WERI-Rb-1 (cell line): ENCODE results near the gene UGP2.

Source experiments
- DNase-seq: peaks from one replicate; pipeline ENCODE4 v3.0.0-alpha.2; 2020
- H3K27ac ChIP-seq: fragments of 250-450 bp; sonication (Bioruptor Pico); 2 replicates; pipeline ENCODE4 v1.5.1; 2020; ENCODE audit warnings: mild to moderate bottlenecking, moderate library complexity
- H3K27me3 ChIP-seq: fragments of 250-450 bp; sonication (Bioruptor Pico); 2 replicates; pipeline ENCODE4 v1.5.1; 2021; ENCODE audit warnings: mild to moderate bottlenecking, low read depth, moderate library complexity; ENCODE audit not compliant: insufficient read depth, severe bottlenecking
- H3K36me3 ChIP-seq: fragments of 250-450 bp; sonication (Bioruptor Pico); 2 replicates; pipeline ENCODE4 v1.5.1; 2020; ENCODE audit warnings: mild to moderate bottlenecking, moderate library complexity
- H3K4me3 ChIP-seq: 2 replicates; pipeline ENCODE4 v1.5.1; 2011; ENCODE audit warnings: low read depth, mild to moderate bottlenecking, control low read depth, low read length
- H3K9me3 ChIP-seq: fragments of 250-450 bp; sonication (Bioruptor Pico); 2 replicates; pipeline ENCODE4 v1.5.1; 2021; ENCODE audit warnings: mild to moderate bottlenecking, moderate library complexity; ENCODE audit not compliant: severe bottlenecking
- TF ChIP-seq, protein P1 (sequence below): IDR thresholded peaks from 2 replicates; pipeline ENCODE4 v1.5.1; 2011; ENCODE audit warnings: low read depth, mild to moderate bottlenecking, control low read depth, inconsistent platforms, low read length

Gene UGP2

DNA sequence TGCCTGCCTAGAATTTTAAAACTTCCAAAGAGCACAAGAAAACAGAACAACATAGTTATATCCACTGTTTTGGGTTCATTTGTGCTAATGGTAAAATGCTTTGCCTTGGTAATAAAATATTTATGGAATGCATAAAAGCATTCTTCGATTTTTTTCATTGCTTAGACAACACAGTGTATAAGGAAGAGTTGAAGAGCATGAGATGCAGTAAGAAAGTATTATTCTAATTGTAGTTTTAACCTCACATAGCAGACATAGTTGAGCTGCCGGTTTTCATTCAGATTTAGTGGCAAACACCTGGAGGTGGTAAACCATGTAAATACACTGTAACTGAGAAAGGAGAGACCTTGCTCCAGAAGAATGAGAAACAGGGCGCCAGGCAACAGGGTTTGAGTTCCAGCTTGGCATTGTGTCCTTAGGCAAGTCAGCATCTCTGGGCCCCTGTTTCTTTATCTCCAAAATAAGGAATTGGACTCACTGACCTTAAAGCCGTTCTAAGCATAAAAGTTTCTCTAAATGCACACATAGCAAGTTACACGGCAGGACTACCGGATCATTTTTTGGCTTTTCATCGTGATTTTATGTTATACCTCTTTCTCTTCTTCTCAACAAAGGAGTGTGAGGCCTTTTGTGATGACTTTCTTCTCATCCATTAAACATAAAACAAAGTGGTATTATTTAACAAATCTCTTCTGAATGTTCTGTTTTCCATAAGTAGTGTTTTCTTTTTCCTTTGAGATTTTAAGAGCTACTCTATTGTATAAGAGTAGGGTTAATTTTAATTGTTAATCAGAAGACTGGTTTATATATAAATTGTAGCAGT, 7.9 kb downstream of the UGP2 start:
- TF ChIP-seq, protein P1, sequence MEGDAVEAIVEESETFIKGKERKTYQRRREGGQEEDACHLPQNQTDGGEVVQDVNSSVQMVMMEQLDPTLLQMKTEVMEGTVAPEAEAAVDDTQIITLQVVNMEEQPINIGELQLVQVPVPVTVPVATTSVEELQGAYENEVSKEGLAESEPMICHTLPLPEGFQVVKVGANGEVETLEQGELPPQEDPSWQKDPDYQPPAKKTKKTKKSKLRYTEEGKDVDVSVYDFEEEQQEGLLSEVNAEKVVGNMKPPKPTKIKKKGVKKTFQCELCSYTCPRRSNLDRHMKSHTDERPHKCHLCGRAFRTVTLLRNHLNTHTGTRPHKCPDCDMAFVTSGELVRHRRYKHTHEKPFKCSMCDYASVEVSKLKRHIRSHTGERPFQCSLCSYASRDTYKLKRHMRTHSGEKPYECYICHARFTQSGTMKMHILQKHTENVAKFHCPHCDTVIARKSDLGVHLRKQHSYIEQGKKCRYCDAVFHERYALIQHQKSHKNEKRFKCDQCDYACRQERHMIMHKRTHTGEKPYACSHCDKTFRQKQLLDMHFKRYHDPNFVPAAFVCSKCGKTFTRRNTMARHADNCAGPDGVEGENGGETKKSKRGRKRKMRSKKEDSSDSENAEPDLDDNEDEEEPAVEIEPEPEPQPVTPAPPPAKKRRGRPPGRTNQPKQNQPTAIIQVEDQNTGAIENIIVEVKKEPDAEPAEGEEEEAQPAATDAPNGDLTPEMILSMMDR, result no peak
- Histone ChIP-seq H3K9me3 (no peaks in the 10 kb centered on the region), H3K36me3 (no peaks in the 10 kb centered on the region; the same call in 1 of the 2 replicates), H3K27ac (no peak overlapping the region), H3K4me3 (no peak overlapping the region), H3K27me3 (no peaks in the 10 kb centered on the region)
- no peak for DNase-seq

DNA sequence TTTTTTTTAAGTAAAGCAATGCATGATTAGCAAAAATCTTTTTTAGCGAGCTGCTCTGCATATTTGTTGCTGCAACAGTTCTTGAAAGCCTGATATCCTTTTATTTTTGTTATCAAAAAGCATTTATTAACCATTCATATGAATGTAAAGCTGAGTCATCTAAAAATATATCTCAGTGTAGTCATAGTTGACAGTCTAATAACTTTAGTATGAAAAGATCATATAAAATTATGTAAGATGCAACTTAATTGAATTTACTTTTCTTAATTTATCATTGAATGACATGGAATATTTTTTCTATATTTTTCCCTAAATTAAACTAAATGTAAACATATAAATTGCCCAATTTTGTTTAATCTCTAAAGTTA, 8.5 kb downstream of the UGP2 start:
- Histone ChIP-seq H3K27ac (no peak overlapping the region), H3K9me3 (no peaks in the 10 kb centered on the region), H3K27me3 (no peaks in the 10 kb centered on the region), H3K36me3 (no peaks in the 10 kb centered on the region; the same call in 1 of the 2 replicates), H3K4me3 (no peak overlapping the region)
- TF ChIP-seq, protein P1, result no peak
- no peak for DNase-seq

DNA sequence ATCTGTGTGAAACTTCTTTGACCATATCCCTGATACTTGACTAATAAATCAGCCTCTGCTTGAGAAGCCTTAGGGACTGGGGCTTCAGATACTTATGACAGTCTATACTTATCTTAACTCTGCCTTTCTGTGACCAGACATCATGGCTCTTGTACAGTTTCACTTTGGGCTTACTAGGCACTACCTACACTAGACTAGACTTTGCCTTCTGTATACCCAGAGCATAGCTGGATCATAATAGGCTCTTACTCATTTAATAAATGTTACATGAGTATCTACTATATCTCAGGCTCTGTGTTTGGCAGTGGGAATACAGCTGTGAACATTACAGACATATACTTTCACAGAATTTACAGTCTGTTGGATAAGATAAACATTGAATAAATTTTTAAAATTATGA, 9.0 kb downstream of the UGP2 start:
- Histone ChIP-seq H3K36me3 (no peaks in the 10 kb centered on the region; the same call in 1 of the 2 replicates), H3K4me3 (no peak overlapping the region), H3K9me3 (no peaks in the 10 kb centered on the region), H3K27ac (no peak overlapping the region), H3K27me3 (no peaks in the 10 kb centered on the region)
- TF ChIP-seq, protein P1, result no peak
- no peak for DNase-seq

DNA sequence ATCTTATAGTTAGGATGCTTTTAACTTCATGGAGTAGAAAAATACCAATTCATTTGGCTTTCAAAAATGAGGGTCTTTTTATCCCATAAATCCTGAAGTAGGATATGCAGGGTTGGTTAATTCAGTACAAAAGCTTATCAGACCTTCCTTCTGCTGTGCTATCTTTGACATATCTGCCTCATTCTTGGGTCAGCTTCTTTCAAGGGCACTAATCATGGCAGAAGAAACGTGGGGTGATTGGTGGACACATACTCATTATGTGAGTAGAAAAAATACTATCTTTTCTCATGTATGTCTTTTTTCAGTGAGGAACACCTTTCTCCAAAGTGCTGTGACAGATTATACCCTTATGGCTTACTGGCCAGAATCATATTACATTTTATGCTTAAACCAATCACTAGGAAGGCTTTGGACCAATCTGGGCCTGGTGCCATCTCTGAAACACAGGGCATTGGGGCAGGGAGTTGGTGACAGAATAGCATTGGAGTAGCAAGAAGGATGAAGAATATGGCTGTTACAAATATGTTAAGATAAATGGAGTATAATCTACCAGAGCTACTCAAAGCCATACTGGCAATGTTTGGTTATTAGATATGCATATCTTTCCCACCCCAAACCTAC, 10.1 kb downstream of the UGP2 start:
- Histone ChIP-seq H3K27ac (no peak overlapping the region), H3K4me3 (no peak overlapping the region), H3K27me3 (no peaks in the 10 kb centered on the region), H3K36me3 (peaks cover 3% of the 10 kb centered on the region), H3K9me3 (no peaks in the 10 kb centered on the region)
- TF ChIP-seq, protein P1, result no peak
- no peak for DNase-seq

DNA sequence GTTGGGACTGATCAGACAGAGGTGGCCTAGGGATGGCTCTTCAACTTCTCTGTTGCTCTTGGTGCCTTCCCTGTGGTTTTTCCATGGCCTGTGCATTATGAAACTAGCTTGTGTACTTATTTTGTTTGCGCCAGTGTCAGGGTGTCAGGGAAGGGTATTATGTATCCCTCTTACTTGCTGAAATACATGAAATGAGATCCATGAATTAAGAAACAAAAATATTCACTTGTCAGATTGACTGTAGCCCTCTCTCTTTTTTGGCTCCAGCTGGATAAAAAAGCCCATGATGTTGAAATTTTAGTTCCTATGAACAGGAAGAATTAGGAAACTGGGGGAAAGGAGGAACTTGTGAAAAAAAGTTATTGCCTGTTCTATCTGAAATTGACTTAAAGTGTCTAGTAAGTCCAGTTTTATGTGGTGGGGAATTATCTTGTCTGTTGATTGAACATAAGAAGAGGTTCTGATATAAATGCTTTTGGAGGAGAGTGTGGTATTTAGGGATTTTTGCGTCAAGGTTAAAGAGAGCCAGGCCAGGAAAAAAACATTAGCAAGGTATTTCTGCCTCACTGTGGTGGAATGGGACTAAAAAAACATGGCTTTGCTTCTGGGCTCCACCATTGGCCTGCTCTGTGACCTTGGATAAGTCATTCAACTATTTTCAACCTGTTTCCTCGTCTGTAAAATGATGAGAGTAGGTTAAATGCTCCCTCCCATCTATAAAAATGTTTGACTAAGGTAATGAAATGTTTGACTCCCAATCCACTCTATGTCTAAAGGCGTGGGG, 12.0 kb downstream of the UGP2 start:
- TF ChIP-seq, protein P1, result no peak
- Histone ChIP-seq H3K4me3 (no peak overlapping the region), H3K27me3 (no peaks in the 10 kb centered on the region), H3K9me3 (no peaks in the 10 kb centered on the region), H3K27ac (no peak overlapping the region), H3K36me3 (peaks cover 19% of the 10 kb centered on the region)
- DNase-seq, result no peak
